SK-N-MC (cell line): ENCODE results near the gene CDC14A.

Experiments used
- FOXP2 ChIP-seq: optimal IDR thresholded peaks from 2 replicates; pipeline ENCODE3; 2011; ENCODE audit warnings: mild to moderate bottlenecking, moderate library complexity; ENCODE audit not compliant: insufficient read depth; ENCODE audit errors: extremely low read length, control extremely low read depth
- POLR2AphosphoS5 ChIP-seq: IDR thresholded peaks from 2 replicates; pipeline ENCODE4 v1.6.1; 2012; ENCODE audit warnings: mild to moderate bottlenecking, low read depth, low read length, borderline replicate concordance

- TF ChIP-seq FOXP2 (no peak), POLR2AphosphoS5 (no peak)
These were observed 133.6 kb downstream of the CDC14A start for GRCh38 chr1:100485855-100486258.
